NCI-H1092 treated with DMSO at 0.1 percent for 48 hours (cell line): ENCODE measurements around the gene CWC27.

ENCODE experiments used
- DNase-seq: peaks from one replicate; lab custom pipeline; 2025; lab: John Stamatoyannopoulos, UW

CWC27 gene

GRCh38 chr5:65035211-65036206 lies 266.8 kb downstream of the CWC27 start:
- peak; percentile 75 for DNase-seq

GRCh38 chr5:65037831-65038815 lies 269.4 kb downstream of the CWC27 start:
- DNase-seq, result peak; percentile 2

- DNase-seq, result no peak
Observed at GRCh38 chr5:65041296-65042158, 272.8 kb downstream of the CWC27 start.

GRCh38 chr5:65043843-65044359 lies 275.2 kb downstream of the CWC27 start:
- DNase-seq, result no peak

DNA sequence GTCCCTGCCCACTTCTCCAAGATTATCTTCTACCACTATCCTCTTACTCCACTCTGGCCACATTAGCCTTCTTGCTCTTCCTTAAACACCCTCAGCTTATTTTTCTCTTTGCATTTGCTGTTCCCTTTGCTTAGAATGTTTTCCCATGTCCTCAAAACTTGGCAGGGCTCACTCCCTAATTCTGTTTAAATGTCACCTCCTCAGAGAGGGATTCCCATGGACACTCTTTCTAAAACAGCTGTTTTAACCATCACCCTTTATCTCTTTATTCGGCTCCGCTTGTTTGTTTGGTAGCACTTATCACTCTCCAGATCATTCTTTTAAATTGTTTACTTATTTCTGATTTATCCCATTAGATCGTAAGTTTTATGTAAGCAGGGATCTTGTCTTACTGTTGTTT lies 278.5 kb downstream of the CWC27 start:
- DNase-seq, result no peak

DNA sequence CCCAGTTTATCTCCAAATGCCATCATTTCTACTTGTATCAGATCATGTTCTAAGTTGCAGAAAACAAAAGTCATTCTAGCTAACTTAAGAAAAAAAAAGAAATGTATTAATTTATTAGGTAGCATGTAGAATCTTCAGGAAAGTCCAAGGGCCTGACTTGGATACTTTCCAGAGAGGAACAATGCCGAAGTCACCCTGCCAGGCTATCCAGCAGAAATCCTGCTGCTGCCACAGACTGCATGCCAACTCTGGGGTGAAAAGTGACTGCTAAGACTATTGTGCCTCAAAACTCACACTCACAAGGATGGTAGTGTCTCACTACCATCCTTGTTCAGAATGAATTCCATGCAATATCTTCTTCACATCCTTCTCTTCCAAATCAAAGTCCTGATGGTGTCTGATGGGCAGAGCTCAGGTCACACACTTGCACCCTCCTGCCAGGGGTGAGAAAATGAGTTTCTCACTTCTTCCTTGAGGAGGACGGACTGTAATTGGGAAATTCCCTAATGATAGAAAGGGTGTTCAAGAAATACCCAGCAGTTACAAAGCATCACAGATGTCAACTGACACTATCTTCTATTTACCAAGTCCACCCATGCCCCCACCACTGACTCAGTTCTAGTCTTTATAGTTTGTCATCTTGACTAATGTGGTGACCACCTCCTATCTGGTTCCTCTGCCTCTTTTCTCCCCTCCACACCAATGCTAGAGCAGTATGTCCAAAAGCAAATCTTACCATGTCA lies 279.4 kb downstream of the CWC27 start:
- no peak for DNase-seq

- DNase-seq, result no peak
Observed at GRCh38 chr5:65050140-65050539, 281.4 kb downstream of the CWC27 start.

DNA sequence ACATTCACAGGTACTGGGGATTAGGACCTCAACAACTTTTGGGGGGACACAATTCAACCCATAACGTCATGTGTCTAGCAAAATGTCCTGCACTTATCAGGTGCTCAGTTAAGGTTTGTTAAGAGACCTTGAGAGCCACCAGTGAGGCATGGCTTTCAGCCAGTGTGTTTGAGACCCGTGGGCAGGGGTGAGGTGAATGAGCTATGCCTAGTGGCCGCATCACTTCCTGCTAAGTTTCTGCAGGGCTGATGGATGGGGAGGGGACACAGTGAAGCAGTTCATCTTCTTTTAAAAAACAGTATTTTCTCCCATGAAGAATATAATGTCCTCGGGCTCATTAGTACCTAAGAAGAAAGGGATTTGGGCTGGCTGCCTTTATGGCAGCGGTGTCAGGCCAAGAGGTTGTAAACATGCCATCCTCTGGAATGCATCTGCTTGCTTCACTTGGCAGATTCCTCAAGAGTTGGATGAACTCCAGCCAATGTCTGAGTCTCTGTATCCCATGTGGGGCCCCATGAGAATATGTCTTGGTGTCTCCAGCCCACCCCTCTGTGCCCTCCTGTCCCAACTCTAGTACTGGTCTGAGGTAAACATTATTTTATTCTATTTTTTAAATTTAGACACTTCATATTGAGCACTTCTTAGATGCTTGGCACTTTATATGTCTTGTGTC lies 282.2 kb downstream of the CWC27 start:
- no peak for DNase-seq

DNA sequence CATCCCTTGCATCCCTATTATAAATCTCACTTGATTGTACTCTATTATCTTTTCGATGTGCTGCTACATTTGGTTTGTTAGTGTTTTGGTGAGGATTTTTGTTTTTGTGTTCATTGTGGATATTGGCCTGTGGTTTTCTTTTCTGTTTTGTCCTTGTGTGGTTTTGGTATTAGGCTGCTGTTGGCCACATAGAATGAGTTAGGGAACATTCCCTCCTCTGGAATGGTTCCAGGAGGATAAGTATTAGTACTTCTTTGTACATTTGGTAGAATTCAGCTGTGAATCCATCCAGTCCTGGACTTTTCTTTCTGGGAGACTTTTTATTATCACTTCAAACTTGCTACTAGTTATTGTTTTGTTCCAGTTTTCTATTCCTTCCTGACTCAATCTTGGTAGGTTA lies 287.2 kb downstream of the CWC27 start:
- no peak for DNase-seq

DNA sequence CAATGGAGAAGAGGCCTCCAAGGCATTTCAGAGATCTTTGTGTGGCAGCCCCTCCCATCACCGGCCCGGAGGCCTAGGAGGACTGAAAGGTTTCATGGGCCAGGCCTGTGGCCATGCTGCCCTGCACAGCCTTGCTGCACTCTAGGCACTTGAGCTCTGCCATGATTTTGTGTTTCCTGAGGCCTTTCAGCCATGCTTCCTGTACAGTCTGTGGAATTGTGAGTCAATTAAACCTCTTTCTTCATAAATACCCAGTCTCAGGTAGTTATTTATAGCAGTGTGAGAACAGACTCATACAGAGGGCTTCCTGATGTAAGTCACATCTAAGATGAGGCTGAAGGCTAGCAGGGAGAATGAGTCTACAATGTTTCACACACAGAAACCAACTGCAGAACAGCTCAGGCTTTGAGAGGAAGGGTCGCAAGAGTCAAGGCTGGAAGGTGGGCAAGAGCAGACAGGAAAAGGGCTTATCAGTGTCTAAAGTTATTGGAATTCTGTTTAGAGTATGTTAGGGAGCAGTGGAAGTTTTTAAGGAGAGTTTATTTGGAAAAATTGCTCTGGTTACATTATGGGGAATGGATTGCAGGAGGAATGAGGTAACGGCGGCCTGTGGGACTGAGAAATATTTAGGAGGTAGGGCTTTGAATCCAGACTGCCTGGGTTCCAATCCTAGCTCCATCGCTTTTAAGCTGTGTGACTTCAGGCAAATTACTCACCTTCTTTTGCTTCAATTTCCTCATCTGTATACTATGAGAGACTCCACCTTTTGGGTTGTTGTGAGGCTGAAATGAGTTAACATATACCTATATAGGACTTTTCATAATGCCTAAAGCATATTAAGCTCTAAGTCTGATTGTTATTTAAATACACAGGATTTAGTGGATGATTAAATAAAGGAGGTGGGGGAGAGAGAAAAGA lies 291.2 kb downstream of the CWC27 start:
- DNase-seq, result no peak

- no peak for DNase-seq
Observed at GRCh38 chr5:65061250-65061973, 292.7 kb downstream of the CWC27 start.

DNA sequence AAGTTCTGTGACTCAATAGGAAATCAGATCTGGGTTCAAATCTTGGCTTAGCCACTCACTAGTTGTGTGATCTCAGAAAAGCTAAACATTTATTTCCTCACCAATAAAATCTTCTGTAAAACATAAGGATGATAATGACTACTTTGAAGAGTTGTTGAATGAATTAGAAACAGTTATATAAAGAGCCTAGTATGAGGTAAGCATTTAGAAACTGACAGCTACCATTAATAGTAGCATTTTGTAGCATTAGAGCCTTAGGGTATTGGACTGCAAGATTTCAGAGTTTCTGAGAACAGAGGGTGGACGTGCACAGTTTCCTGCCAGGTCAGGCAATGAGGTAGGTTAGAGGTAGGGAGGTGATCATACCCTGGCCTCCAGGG lies 293.2 kb downstream of the CWC27 start:
- no peak for DNase-seq

DNA sequence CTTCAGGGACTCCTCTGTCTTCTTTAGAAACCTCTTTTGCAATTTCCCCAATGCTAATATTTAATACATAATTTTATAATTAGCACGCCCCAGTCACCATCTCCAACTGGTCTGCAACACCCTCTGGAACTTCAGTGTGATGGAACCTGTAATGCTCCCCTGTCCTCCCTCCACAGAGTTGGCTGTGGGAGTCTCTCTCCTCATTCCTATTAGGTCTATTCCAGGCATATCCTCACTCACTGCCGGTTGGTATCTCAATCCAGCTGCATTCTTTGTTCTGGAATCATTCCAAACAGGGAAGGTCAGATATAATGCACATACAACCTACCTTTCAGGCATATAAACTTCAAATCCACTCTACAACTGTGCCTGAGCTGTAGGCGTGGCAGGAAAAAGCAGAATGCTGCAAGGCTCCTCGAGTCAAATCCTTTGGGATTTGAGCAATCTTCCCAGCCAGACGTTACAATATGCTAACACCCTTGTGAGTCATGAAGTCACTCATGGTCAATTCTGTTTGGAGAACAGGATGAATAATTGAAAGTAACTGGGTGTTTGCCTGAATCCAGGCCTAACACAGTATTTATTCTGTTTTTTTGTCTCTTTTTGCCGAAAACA lies 293.8 kb downstream of the CWC27 start:
- no peak for DNase-seq

GRCh38 chr5:65065001-65065511 lies 296.3 kb downstream of the CWC27 start:
- no peak for DNase-seq

GRCh38 chr5:65066387-65067146 lies 297.8 kb downstream of the CWC27 start:
- DNase-seq, result no peak

DNA sequence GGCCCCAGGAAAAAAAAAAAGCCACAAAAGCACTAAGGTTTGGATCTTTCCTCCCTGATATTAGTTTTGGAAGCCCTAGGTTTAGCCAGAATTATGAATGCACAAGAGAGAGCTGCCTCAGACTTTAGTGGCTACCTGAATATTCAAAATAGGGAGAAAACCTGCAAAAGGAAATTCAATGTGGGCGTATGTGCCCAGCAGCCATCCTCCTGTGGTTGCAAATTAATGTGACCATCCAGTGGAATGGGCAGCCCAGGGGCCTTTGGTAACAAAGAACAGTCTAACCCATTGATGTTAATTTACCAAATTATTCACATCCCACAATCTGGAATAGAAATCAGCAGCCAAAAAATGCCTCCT lies 298.4 kb downstream of the CWC27 start:
- DNase-seq, result no peak
